ENCODE measurements around the gene PEPD.

PEPD gene

GRCh38 chr19:33503030-33503429 lies 18.6 kb downstream of the PEPD start:
- no peaks in the 10 kb centered on the region for H3K27me3 ChIP-seq (ENCODE audit: insufficient read depth, low read length)
- H3K36me3 ChIP-seq (ENCODE audit: insufficient read depth, low read length): no peaks in the 10 kb centered on the region
- H3K9ac ChIP-seq (ENCODE audit: low read length): no peak overlapping the region
- no peaks in the 10 kb centered on the region for H3K4me1 ChIP-seq (ENCODE audit: insufficient read depth, low read length, severe bottlenecking)
- H3K9me3 ChIP-seq (ENCODE audit: low read length): no peaks in the 10 kb centered on the region
- no peaks in the 10 kb centered on the region for H4K20me1 ChIP-seq (ENCODE audit: insufficient read depth, low read length)
- no peaks in the 10 kb centered on the region for H3K9me2 ChIP-seq (ENCODE audit: low read depth, low read length)
- no peaks in the 10 kb centered on the region for H3K79me2 ChIP-seq (ENCODE audit: insufficient read depth, low read length)
- TF ChIP-seq, protein P1, sequence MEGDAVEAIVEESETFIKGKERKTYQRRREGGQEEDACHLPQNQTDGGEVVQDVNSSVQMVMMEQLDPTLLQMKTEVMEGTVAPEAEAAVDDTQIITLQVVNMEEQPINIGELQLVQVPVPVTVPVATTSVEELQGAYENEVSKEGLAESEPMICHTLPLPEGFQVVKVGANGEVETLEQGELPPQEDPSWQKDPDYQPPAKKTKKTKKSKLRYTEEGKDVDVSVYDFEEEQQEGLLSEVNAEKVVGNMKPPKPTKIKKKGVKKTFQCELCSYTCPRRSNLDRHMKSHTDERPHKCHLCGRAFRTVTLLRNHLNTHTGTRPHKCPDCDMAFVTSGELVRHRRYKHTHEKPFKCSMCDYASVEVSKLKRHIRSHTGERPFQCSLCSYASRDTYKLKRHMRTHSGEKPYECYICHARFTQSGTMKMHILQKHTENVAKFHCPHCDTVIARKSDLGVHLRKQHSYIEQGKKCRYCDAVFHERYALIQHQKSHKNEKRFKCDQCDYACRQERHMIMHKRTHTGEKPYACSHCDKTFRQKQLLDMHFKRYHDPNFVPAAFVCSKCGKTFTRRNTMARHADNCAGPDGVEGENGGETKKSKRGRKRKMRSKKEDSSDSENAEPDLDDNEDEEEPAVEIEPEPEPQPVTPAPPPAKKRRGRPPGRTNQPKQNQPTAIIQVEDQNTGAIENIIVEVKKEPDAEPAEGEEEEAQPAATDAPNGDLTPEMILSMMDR (IDR thresholded peaks at IDR 0.05; ENCODE audit: low read length): no peak
- no peak for TF ChIP-seq EZH2 (IDR thresholded peaks at IDR 0.05; ENCODE audit: borderline replicate concordance, low read length)
- H3F3A ChIP-seq (ENCODE audit: insufficient read depth, low read length): no peaks in the 10 kb centered on the region
- H3K4me2 ChIP-seq (ENCODE audit: low read length): no peak overlapping the region
- H3K27ac ChIP-seq (ENCODE audit: low read depth, low read length, poor library complexity, severe bottlenecking): no peak overlapping the region
- no peak overlapping the region for H2AFZ ChIP-seq (ENCODE audit: low read length)
- no peak overlapping the region for H3K4me3 ChIP-seq (ENCODE audit: low read depth, low read length, poor library complexity, severe bottlenecking)

DNA sequence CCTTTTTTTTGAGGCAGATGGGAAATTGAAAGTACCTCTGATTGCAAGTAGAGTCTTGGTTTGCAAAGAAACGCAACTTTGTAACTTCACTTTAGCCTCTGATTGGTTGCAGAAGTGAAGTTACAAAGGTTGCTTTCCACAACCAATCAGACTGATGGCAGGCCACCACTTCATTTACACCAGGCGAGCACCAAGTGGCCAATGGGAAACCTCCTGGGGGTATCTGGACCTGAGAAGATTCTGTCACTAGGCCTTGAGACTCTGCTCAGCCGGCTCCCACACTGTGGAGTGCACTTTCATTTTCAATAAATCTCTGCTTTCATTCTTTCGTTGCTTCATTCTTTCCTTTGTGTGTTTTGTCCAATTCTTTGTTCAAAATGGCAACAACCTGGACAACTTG lies 19.1 kb downstream of the PEPD start:
- Histone ChIP-seq H4K20me1 (ENCODE audit: insufficient read depth, low read length) (no peaks in the 10 kb centered on the region), H3K27ac (ENCODE audit: low read depth, low read length, poor library complexity, severe bottlenecking) (no peak overlapping the region), H3K79me2 (ENCODE audit: insufficient read depth, low read length) (no peaks in the 10 kb centered on the region), H2AFZ (ENCODE audit: low read length) (no peak overlapping the region), H3K36me3 (ENCODE audit: insufficient read depth, low read length) (no peaks in the 10 kb centered on the region), H3K9ac (ENCODE audit: low read length) (no peak overlapping the region), H3K4me2 (ENCODE audit: low read length) (no peak overlapping the region), H3K27me3 (ENCODE audit: insufficient read depth, low read length) (no peaks in the 10 kb centered on the region), H3K4me3 (ENCODE audit: low read depth, low read length, poor library complexity, severe bottlenecking) (no peak overlapping the region), H3F3A (ENCODE audit: insufficient read depth, low read length) (no peaks in the 10 kb centered on the region), H3K9me2 (ENCODE audit: low read depth, low read length) (no peaks in the 10 kb centered on the region), H3K4me1 (ENCODE audit: insufficient read depth, low read length, severe bottlenecking) (no peaks in the 10 kb centered on the region), H3K9me3 (ENCODE audit: low read length) (no peaks in the 10 kb centered on the region)
- TF ChIP-seq, protein P1 (IDR thresholded peaks at IDR 0.05; ENCODE audit: low read length): no peak
- TF ChIP-seq EZH2 (IDR thresholded peaks at IDR 0.05; ENCODE audit: borderline replicate concordance, low read length): no peak

DNA sequence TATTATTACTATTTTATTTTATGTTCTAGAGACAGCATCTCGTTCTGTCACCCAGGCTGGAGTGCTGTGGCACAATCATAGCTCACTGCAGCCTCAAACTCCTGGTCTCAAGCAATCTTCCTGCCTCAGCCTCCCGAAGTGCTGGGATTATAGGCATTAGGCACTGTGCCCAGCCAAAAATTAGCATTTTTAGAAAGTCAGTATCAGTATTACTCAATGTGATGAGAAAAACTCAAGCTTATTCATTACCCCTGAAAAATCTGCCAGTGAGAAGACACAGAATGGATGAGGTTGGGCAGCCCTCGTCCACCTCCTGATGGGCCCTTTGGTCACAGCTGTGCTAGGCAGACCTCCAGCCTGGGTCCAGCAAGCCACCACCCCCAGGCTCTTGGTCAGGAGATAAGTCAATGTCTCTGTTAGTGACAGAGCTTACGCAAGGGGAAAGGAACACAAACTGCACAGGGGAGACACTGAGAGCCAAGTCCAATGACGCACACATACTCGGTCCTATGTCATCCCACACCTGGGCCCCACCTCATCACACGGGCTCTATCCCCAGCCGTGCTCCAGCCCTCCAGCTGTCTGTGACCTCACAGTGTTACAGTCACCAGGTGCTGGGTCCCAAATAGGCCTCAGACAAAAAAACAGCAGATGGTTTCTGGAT lies 19.8 kb downstream of the PEPD start:
- H3K4me2 ChIP-seq (ENCODE audit: low read length): no peak overlapping the region
- no peak overlapping the region for H3K9ac ChIP-seq (ENCODE audit: low read length)
- no peaks in the 10 kb centered on the region for H3K27me3 ChIP-seq (ENCODE audit: insufficient read depth, low read length)
- no peak overlapping the region for H2AFZ ChIP-seq (ENCODE audit: low read length)
- no peaks in the 10 kb centered on the region for H3K9me2 ChIP-seq (ENCODE audit: low read depth, low read length)
- no peaks in the 10 kb centered on the region for H3K79me2 ChIP-seq (ENCODE audit: insufficient read depth, low read length)
- no peaks in the 10 kb centered on the region for H4K20me1 ChIP-seq (ENCODE audit: insufficient read depth, low read length)
- no peaks in the 10 kb centered on the region for H3F3A ChIP-seq (ENCODE audit: insufficient read depth, low read length)
- TF ChIP-seq EZH2 (IDR thresholded peaks at IDR 0.05; ENCODE audit: borderline replicate concordance, low read length): no peak
- TF ChIP-seq, protein P1 (IDR thresholded peaks at IDR 0.05; ENCODE audit: low read length): no peak
- no peak overlapping the region for H3K4me3 ChIP-seq (ENCODE audit: low read depth, low read length, poor library complexity, severe bottlenecking)
- no peaks in the 10 kb centered on the region for H3K9me3 ChIP-seq (ENCODE audit: low read length)
- no peaks in the 10 kb centered on the region for H3K36me3 ChIP-seq (ENCODE audit: insufficient read depth, low read length)
- H3K27ac ChIP-seq (ENCODE audit: low read depth, low read length, poor library complexity, severe bottlenecking): no peak overlapping the region
- H3K4me1 ChIP-seq (ENCODE audit: insufficient read depth, low read length, severe bottlenecking): no peaks in the 10 kb centered on the region

Measured in OCI-LY1 (cell line).